ENCODE measurements around the gene TRIM66.

TRIM66 gene

GRCh38 chr11:8601376-8602133 lies 80.9 kb downstream of the TRIM66 start:
- DNase-seq, result no peak

DNA sequence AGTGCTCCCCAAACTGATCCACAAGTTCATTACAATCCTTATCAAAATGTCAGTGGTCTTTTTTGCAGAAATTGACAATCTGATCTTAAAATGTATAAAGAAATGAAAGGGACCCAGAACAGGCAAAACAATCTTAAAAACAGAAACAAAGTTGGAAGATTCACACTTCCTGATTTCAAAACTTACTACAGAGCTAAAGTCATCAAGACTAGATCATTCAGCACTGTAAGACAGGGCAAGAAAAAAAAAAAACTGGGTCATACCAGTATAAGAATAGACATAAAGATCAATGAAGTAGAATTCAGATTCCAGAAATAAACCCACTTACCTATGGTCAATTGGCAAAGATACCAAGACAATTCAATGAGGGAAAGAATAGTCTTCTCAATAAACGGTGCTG lies 84.0 kb downstream of the TRIM66 start:
- no peak for DNase-seq

DNA sequence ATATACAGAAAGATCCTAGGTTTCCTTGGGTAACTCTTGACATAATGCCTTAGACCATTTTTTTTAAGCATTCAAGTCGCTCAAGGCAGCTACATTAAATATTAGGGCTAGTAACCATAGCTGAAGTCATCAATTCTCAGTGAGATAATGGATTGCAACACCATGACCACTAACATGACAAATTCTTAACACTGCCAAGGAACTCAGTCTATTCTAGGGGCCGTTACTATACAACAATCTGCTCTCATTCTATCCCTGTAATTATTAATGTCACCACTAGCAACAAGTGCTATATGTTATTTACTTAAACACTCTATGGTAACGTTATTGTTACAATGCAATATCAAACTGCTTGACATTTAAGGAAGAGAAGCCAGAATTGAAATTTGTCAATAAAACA lies 85.3 kb downstream of the TRIM66 start:
- no peak for DNase-seq

DNA sequence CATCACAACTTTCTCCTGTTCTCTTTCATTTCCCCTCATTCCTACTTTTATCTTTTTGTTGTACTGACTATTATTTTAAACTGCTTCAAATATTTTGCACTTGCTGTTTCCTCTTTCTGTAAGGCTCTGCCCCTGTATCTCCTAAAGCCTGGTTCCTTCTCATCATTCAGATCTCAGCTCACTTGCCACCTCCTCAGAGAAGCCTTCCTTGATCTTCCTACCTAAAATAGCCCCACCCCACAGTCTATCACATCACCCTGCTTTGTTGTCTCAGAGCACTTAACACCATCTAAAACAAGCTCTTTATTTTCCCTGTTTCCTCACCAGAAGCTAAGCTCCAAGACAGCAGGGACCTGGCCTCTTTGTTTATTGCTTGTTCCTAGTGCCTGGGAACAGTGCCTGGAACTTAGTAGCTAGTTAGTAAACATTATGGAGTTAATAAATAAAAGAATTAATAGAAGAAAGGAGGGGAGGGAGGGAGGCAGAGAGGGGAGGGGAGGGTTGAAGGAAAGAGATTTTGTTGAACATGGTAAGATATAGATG lies 85.9 kb downstream of the TRIM66 start:
- no peak for DNase-seq

- DNase-seq, result no peak
These were observed 88.2 kb downstream of the TRIM66 start, which contains the start of gene STK33 for GRCh38 chr11:8593935-8594909. Gene STK33, minus strand, starts transcription at chr11:8594228. Its CDS starts 119,323 bp downstream, at chr11:8474905.

- no peak for DNase-seq
These were observed 89.0 kb downstream of the TRIM66 start for GRCh38 chr11:8593455-8593854.

GRCh38 chr11:8587915-8588314 lies 94.5 kb downstream of the TRIM66 start:
- no peak for DNase-seq

DNA sequence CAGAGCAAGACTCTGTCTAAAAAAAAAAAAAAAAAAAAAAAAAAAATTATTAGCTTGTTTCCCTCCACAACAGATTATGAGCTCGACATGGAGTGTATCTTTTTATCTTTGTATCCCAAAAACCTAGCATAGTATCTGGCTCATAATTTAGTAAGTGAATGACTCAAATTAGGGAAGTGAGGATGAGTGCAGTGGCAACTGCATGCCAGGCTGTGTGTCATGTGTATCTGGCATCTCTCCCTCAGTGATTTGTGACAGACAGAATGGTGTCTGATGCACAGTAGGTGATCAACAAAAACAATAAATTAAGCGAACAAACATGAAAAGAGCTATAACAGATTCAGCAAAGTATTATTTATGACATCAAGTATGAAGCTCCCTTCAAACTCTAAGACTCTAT lies 95.7 kb downstream of the TRIM66 start:
- no peak for DNase-seq

GRCh38 chr11:8586184-8586583 lies 96.3 kb downstream of the TRIM66 start:
- DNase-seq, result no peak

DNA sequence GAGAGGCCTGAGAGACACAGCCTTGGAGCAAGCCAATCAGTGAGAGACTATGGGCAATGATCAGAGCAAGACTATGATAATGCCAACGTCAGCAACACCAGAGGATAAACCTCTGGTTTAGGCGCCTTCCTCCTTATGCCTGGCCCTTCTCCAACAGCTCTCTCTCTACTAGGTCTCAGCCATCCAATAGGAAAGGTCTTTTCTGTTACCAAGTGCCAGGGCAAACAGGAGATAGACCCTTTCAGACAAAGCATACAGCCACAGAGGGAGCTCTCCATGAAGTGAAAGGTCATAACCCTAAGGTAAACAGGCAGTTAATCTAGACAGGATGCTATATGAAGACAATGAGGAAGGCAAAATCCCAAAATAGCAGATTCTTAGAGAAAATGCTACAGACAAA lies 98.0 kb downstream of the TRIM66 start:
- DNase-seq, result no peak

- no peak for DNase-seq
These were observed 98.4 kb downstream of the TRIM66 start for GRCh38 chr11:8584082-8584481.

GRCh38 chr11:8581300-8581699 lies 101.2 kb downstream of the TRIM66 start:
- DNase-seq, result no peak

DNA sequence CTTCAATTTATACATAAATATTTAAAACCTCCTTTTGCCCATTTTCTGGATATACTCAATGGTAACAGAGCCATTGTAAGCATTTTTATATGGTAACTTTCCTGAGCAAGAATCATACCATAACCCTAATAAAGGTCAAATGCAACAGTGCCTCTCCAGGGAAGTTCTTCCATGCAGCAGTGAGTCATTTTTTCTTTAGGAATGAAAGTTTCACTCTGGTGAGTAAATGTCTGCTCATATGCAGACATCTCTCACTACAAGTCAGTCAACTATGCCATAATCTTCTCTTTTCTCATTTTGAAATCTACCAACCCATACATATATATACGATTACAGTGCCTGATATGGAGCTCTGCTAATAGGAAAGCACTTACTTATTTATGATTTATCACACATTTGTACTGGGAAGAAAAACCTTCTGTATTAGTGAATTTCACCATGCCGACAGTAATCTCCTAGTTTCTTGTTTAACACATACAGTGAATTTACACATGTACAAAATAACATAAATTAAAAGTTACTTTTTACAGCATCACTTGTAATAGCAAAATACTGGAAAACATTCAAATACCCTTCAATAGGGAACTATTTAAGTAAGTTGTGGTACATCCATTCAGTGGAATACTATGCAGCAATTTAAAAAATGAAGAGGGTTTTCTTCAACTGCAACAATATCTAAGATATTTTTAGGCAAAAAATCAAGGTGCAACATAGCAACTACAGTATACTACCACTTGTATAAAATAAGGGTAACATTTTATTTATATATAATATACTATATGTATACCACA lies 104.5 kb downstream of the TRIM66 start:
- DNase-seq, result no peak

- no peak for DNase-seq
These were observed 107.7 kb downstream of the TRIM66 start for GRCh38 chr11:8574798-8575197.

DNA sequence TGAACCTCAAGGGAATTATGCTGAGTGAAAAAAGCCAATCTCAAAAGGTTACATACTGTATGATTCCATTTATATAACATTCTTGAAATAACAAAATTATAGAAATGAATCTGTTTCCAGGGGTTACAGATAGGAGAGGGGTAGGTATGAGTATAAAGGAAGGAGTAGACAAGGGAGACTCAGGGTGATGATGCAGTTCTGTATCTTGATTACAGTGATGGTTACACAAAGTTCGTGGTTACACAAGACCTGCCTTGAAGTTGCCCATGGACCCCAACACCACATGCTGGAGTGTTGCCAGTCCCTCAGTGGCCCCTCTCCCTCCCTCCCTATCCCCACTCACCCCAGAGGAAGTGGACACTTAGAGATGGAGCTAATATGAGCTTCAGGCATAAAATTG lies 108.7 kb downstream of the TRIM66 start:
- no peak for DNase-seq

GRCh38 chr11:8567602-8568198 lies 114.8 kb downstream of the TRIM66 start:
- no peak for DNase-seq

GRCh38 chr11:8566613-8567210 lies 115.8 kb downstream of the TRIM66 start:
- DNase-seq, result no peak

GRCh38 chr11:8564526-8564925 lies 117.9 kb downstream of the TRIM66 start:
- DNase-seq, result no peak
